ENCODE results near the gene AFP.

GRCh38 chr4:73433140-73433539, 2.9 kb upstream of the AFP start:
- TF ChIP-seq ETS2 (tag; IDR thresholded peaks at IDR 0.05; ENCODE audit: borderline replicate concordance, poor library complexity, severe bottlenecking), result no peak
- TF ChIP-seq SNRNP70 (optimal IDR thresholded peaks at IDR 0.05; ENCODE audit: low read depth, low read length), result no peak
- TF ChIP-seq EZH2 (IDR thresholded peaks at IDR 0.05; ENCODE audit: borderline replicate concordance, low read depth, low read length), result no peak
- no peak for TF ChIP-seq CTCF (IDR thresholded peaks at IDR 0.05 in 2 of 3, conservative IDR thresholded peaks at IDR 0.05 in 1 of 3; ENCODE audit: insufficient read depth in 2 of 3, low read depth in 1 of 3, low read length in 3 of 3)
- no peak for TF ChIP-seq ZNF140 (CRISPR knock-in tag; IDR thresholded peaks at IDR 0.05)
- TF ChIP-seq SRF (CRISPR knock-in tag; IDR thresholded peaks at IDR 0.05), result no peak
- TF ChIP-seq PCBP1 (IDR thresholded peaks at IDR 0.05; ENCODE audit: low read depth, low read length, poor library complexity, severe bottlenecking), result no peak
- TF ChIP-seq CGGBP1 (CRISPR knock-in tag; IDR thresholded peaks at IDR 0.05), result no peak
- no peak for TF ChIP-seq TBL1XR1 (IDR thresholded peaks at IDR 0.05; ENCODE audit: low read length in 2 of 2)
- TF ChIP-seq PURB (CRISPR knock-in tag; IDR thresholded peaks at IDR 0.05; ENCODE audit: low read depth), result no peak
- TF ChIP-seq ZZZ3 (IDR thresholded peaks at IDR 0.05), result no peak
- peak; percentile 59 for TF ChIP-seq EP300 (IDR thresholded peaks at IDR 0.05; ENCODE audit: low read length)
- TF ChIP-seq ZNF165 (CRISPR knock-in tag; IDR thresholded peaks at IDR 0.05; ENCODE audit: borderline replicate concordance), result no peak
- no peak for TF ChIP-seq TFAP4 (CRISPR knock-in tag; IDR thresholded peaks at IDR 0.05; ENCODE audit: borderline replicate concordance)
